Measurements from ENCODE around the gene MB. TPM values are rescaled to one million over a fixed set of nuclear protein-coding genes. Genes with fewer than 3 reads are reported as not detected.

The MB gene
- total RNA-seq, 1 experiment from 2014 or later, result 0.77 TPM

GRCh38 chr22:35643991-35644390, 26.9 kb upstream of the MB start:
- ChIA-PET CTCF (no interaction called here), POLR2A (no interaction called here)
- no peaks in the 10 kb centered on the region for H3K27me3 ChIP-seq (replicated peaks; ENCODE audit: control insufficient read depth, insufficient read depth, low read length)
- no peak overlapping the region for H3K27ac Mint-ChIP-seq (ENCODE audit: unreplicated experiment)
- TF ChIP-seq, protein P1, sequence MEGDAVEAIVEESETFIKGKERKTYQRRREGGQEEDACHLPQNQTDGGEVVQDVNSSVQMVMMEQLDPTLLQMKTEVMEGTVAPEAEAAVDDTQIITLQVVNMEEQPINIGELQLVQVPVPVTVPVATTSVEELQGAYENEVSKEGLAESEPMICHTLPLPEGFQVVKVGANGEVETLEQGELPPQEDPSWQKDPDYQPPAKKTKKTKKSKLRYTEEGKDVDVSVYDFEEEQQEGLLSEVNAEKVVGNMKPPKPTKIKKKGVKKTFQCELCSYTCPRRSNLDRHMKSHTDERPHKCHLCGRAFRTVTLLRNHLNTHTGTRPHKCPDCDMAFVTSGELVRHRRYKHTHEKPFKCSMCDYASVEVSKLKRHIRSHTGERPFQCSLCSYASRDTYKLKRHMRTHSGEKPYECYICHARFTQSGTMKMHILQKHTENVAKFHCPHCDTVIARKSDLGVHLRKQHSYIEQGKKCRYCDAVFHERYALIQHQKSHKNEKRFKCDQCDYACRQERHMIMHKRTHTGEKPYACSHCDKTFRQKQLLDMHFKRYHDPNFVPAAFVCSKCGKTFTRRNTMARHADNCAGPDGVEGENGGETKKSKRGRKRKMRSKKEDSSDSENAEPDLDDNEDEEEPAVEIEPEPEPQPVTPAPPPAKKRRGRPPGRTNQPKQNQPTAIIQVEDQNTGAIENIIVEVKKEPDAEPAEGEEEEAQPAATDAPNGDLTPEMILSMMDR (IDR thresholded peaks at IDR 0.05; ENCODE audit: insufficient read depth in 1 of 2, low read depth in 1 of 2, low read length in 1 of 2, severe bottlenecking in 1 of 2, unreplicated experiment in 1 of 2), result no peak
- peaks cover 23% of the 10 kb centered on the region for H3K4me1 Mint-ChIP-seq (ENCODE audit: low read depth, unreplicated experiment)
- H3K36me3 ChIP-seq (ENCODE audit: control insufficient read depth, insufficient read depth, low read length), result no peaks in the 10 kb centered on the region
- peaks cover 16% of the 10 kb centered on the region for H3K36me3 Mint-ChIP-seq (ENCODE audit: insufficient read depth, unreplicated experiment)
- no peak overlapping the region for H3K4me3 ChIP-seq (ENCODE audit: low read depth, low read length)
- no TSS peak for BruUV-seq (replicated peaks)
- intact Hi-C loops (cut with micrococcal nuclease; ENCODE audit: unreplicated experiment), result no loop called here
- H3K9me3 Mint-ChIP-seq (ENCODE audit: unreplicated experiment), result no peaks in the 10 kb centered on the region
- DNase-seq, result no peak
- no peaks in the 10 kb centered on the region for H3K27me3 Mint-ChIP-seq (ENCODE audit: insufficient read depth, unreplicated experiment)
- no peaks in the 10 kb centered on the region for H3K9me3 ChIP-seq
- peaks cover 31% of the 10 kb centered on the region for H3K4me1 ChIP-seq
- H3K4me3 Mint-ChIP-seq (ENCODE audit: unreplicated experiment), result no peak overlapping the region

GRCh38 chr22:35642305-35642741, 25.2 kb upstream of the MB start:
- Histone ChIP-seq H3K9me3 (no peaks in the 10 kb centered on the region), H3K4me3 (ENCODE audit: low read depth, low read length) (no peak overlapping the region), H3K27me3 (replicated peaks; ENCODE audit: control insufficient read depth, insufficient read depth, low read length) (no peaks in the 10 kb centered on the region), H3K36me3 (ENCODE audit: control insufficient read depth, insufficient read depth, low read length) (no peaks in the 10 kb centered on the region), H3K4me1 (peaks cover 33% of the 10 kb centered on the region)
- Mint-ChIP-seq H3K27ac (ENCODE audit: unreplicated experiment) (no peak overlapping the region), H3K4me1 (ENCODE audit: low read depth, unreplicated experiment) (peaks cover 18% of the 10 kb centered on the region), H3K4me3 (ENCODE audit: unreplicated experiment) (no peak overlapping the region), H3K36me3 (ENCODE audit: insufficient read depth, unreplicated experiment) (peaks cover 7% of the 10 kb centered on the region), H3K27me3 (ENCODE audit: insufficient read depth, unreplicated experiment) (no peaks in the 10 kb centered on the region), H3K9me3 (ENCODE audit: unreplicated experiment) (no peaks in the 10 kb centered on the region)
- TF ChIP-seq, protein P1 (IDR thresholded peaks at IDR 0.05; ENCODE audit: insufficient read depth in 1 of 2, low read depth in 1 of 2, low read length in 1 of 2, severe bottlenecking in 1 of 2, unreplicated experiment in 1 of 2), result no peak
- BruUV-seq (replicated peaks), result no TSS peak
- ChIA-PET CTCF (no interaction called here), POLR2A (no interaction called here)
- intact Hi-C loops (cut with micrococcal nuclease; ENCODE audit: unreplicated experiment), result no loop called here
- DNase-seq, result no peak

- no TSS peak for BruUV-seq (replicated peaks)
- Mint-ChIP-seq H3K9me3 (ENCODE audit: unreplicated experiment) (no peaks in the 10 kb centered on the region), H3K4me3 (ENCODE audit: unreplicated experiment) (no peak overlapping the region), H3K36me3 (ENCODE audit: insufficient read depth, unreplicated experiment) (peaks cover 7% of the 10 kb centered on the region), H3K4me1 (ENCODE audit: low read depth, unreplicated experiment) (peaks cover 23% of the 10 kb centered on the region), H3K27ac (ENCODE audit: unreplicated experiment) (no peak overlapping the region), H3K27me3 (ENCODE audit: insufficient read depth, unreplicated experiment) (no peaks in the 10 kb centered on the region)
- no peaks in the 10 kb centered on the region for H3K27me3 ChIP-seq (replicated peaks; ENCODE audit: control insufficient read depth, insufficient read depth, low read length)
- DNase-seq, result no peak
- H3K4me1 ChIP-seq, result peaks cover 34% of the 10 kb centered on the region
- intact Hi-C loops (cut with micrococcal nuclease; ENCODE audit: unreplicated experiment), result no loop called here
- no peak overlapping the region for H3K4me3 ChIP-seq (ENCODE audit: low read depth, low read length)
- H3K36me3 ChIP-seq (ENCODE audit: control insufficient read depth, insufficient read depth, low read length), result no peaks in the 10 kb centered on the region
- TF ChIP-seq, protein P1 (IDR thresholded peaks at IDR 0.05; ENCODE audit: insufficient read depth in 1 of 2, low read depth in 1 of 2, low read length in 1 of 2, severe bottlenecking in 1 of 2, unreplicated experiment in 1 of 2), result no peak
- H3K9me3 ChIP-seq, result no peaks in the 10 kb centered on the region
- ChIA-PET POLR2A (no interaction called here), CTCF (no interaction called here)
Observed at GRCh38 chr22:35641494-35642120, 24.5 kb upstream of the MB start.

All from Caco-2 (cell line).